HG02973 (cell line): ENCODE measurements around the gene CLDN7.
A peak's percentile ranks its signal among the peaks of the same experiment; 100 is the strongest.

Experiments used
- ATAC-seq: cut with Tn5 transposase; IDR thresholded peaks from one replicate; pipeline ENCODE4 v1.9.1; 2021; ENCODE audit warnings: moderate library complexity; ENCODE audit not compliant: unreplicated experiment

Gene CLDN7

DNA sequence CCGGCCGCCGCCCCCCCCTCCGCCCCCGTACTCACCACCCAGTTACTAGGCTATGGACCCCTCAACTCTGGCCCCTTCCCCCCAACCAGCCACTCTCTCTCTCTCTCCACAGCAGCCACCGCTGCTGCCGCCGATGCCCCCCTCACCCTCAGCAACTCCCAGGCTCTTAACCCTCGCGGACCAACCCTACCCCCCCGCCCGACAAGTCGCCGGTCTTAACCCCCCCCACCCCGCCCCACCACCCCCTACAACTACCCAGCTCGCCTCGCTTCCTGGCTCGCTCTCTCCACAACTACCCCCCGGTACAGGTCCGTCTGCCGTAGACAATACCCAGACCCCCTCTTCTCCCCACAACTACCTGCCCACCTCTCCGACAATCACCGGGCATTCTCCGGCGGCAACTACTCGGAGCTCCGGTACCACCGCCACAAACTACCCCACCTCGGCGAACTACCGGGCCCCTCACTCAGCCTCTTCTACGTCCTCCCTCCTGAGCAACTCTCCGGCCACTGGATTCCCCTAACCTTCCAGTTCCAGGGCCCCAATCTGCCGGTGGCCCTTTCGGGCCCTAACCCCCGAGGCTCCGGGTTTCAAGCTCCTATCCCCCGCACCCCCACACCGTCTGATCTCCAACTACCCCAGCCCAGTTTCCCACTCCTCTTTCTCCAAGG, 23.7 kb downstream of the CLDN7 start:
- no peak for ATAC-seq

DNA sequence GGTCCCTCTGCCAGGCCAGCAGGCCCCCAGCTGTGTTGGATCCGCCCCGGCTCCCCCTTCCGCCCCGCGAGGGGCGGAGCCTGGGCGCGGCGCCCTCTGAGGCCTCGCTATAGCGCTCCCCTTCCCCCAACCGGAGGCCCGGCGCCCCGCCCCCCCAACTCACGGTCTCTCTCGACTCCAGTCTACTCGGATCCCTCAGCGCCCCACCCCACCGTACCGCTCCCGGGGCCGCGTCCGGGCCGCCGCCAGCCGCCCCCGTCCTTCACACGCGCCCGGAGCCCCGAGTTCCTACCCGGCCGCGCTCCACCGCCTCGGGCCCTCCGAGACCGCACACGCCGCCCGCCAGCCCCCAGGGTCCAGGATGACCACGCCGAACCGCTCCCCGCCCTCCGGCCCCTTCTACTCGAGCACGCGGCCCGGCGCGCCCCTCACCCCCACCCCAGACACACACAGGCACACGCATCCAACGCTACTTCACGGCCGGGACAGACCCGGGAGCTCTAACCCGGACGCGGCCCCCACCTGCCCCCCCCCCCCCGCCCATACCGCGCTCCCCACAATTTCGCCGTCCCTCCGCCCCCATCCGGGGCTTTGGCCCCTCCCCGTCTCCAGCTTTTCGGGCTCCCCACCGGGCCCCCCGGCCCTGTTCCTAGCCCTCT, 24.4 kb downstream of the CLDN7 start:
- no peak for ATAC-seq

DNA sequence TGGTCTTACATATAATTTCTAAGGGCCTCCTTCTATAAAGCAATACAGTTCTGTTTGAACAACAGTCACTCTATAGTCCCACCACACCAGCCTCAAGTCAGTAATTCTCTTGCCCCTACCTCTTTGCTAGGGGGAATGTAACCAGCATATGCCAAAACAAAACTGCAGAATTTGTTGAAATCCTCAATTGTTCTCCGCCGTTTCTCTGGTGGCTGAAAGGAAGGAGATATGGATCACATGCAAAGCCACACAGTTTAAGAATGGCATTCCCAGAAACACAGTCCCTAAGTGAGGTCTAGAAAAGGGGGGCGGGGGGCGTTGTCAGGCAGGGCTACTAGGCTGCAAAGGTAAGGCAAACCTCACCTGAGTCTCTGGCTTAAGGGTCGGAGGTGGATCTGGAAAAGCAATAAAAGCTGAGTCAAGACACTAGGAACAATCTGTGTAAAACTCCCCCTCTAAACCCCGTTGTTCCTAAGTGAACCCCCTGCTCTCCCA, 25.0 kb downstream of the CLDN7 start:
- ATAC-seq = no peak

DNA sequence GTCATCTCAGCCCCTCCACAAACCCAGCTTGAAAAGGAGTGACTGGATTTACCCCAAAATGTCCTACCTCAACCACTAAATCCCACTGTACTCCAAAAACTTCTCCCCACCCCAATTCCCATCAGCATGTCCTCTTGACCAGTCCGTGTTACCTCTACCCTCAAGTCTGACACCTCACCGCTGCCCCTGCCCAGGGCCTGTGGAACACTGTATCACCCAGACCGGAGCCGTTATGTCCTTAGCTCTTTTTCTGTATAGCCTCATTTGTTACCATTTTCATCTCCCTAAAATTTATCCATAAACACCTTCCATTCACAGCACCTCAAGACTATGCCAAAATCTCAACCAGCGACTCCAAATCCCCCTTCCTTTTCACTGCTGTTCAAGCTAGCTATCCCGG, 25.5 kb downstream of the CLDN7 start:
- ATAC-seq = no peak

DNA sequence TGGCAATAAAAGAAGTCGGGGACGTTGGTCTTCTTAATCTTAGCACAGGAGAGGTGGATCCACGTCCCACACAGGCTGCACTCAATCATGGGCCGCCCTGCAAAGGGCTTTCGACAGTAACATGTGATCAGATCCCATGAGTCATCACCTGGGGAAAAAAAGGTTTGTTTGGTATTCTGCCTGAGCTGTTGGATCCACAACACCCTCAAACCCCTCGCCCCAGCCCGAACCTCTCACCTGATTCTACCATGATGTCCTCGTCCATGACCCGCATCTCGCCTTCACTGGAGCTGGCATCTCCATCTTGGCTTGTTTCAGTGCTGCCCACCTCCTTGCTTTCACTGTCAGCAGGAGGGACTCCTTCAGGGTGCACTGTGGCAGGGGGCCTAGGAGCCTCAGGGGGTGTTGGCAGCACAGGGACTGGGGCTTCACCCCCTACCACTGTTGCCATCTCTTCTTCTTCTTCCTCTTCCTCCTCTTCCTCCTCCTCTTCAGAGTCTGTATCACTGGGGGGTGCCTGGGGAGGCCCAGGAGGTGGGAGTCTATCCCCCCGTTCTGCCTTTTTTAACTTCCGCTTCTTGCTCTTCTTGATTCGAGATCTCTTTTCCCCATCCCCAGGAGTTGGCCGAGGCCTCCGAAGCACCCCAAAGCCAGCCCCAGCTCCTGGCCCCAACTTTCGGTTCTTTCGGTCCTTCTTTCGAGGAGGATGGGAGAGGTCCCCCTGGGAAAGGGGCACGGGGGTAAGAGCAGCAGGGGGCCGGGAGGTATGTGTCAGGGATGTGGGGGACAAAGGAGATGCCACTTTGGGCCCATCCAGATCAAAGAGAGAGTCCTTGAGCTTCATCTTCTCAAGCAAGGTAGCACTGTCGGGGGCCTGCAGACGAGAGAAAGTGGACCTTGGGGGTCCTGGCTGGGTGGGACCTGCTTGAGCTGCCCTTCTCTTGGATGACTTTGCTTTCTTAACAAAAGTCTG, 26.3 kb downstream of the CLDN7 start:
- no peak for ATAC-seq

GRCh38 chr17:7234083-7234951, 28.0 kb downstream of the CLDN7 start, which contains the start of gene DVL2:
Gene DVL2, minus strand, starts transcription at chr17:7234517. Its CDS starts 255 bp downstream, at chr17:7234262.
- ATAC-seq = peak; percentile 39

GRCh38 chr17:7233701-7234082, 28.6 kb downstream of the CLDN7 start:
- ATAC-seq = no peak

DNA sequence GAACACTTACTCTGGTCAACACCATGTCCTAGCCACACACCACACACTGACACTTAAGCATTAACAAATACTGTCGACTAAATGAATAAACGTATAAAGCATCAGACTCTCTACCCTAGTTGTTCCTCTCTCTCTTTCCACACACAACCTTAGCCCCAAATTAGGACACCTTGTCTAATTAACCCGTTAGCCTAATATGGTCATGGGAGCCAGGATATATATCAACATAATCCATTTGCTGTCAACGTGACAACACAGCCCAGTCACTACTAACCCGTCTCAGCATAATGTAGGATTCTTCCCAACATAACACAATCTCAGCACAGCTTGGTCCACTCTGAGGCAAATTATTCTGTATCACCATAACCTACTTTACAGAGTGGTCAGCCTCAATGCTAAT, 30.2 kb downstream of the CLDN7 start:
- no peak for ATAC-seq

- no peak for ATAC-seq
Observed at GRCh38 chr17:7229504-7229903, 32.8 kb downstream of the CLDN7 start.

- no peak for ATAC-seq
Observed at GRCh38 chr17:7228920-7229319, 33.4 kb downstream of the CLDN7 start.

- no peak for ATAC-seq
Observed at GRCh38 chr17:7226721-7227710, 35.3 kb downstream of the CLDN7 start.

- no peak for ATAC-seq
Observed at GRCh38 chr17:7225711-7226331, 36.5 kb downstream of the CLDN7 start.

GRCh38 chr17:7224661-7225111, 37.6 kb downstream of the CLDN7 start:
- no peak for ATAC-seq

DNA sequence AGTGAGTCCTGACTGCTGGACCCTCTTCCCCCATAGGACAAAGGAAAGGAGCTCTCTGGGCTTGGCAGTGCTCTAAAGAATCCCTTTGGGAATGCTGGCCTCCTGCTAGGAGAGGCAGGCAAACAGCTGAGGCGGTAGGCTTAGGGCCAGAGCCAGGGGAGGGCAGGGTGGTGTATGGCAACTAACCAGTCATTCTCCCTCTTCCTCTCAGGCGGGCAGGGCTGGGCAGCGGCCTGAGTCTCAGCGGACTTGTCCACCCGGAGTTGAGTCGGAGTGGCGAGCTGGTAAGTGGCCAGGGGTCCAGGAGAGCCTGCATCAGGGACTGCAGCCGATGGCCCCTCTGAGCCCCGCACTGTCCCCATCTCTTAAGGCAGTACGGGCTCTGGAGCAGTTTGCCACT, 38.2 kb downstream of the CLDN7 start:
- ATAC-seq = no peak

GRCh38 chr17:7223375-7223774, 38.9 kb downstream of the CLDN7 start:
- ATAC-seq = no peak

DNA sequence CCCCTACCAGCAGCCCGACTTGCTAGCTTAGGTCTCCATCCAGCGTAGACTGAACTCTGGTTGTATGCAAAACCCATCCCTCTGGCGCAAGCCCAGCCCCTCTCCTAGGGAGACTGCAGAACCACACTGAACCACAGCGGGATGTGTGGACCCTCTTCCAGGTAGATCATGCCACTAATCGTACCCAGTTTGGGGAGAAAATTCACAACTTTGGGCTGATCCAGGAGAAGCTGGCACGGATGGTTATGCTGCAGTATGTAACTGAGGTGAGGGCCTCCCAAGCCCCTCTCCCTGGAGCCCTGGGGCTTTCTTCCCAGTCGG, 39.3 kb downstream of the CLDN7 start:
- ATAC-seq = no peak

DNA sequence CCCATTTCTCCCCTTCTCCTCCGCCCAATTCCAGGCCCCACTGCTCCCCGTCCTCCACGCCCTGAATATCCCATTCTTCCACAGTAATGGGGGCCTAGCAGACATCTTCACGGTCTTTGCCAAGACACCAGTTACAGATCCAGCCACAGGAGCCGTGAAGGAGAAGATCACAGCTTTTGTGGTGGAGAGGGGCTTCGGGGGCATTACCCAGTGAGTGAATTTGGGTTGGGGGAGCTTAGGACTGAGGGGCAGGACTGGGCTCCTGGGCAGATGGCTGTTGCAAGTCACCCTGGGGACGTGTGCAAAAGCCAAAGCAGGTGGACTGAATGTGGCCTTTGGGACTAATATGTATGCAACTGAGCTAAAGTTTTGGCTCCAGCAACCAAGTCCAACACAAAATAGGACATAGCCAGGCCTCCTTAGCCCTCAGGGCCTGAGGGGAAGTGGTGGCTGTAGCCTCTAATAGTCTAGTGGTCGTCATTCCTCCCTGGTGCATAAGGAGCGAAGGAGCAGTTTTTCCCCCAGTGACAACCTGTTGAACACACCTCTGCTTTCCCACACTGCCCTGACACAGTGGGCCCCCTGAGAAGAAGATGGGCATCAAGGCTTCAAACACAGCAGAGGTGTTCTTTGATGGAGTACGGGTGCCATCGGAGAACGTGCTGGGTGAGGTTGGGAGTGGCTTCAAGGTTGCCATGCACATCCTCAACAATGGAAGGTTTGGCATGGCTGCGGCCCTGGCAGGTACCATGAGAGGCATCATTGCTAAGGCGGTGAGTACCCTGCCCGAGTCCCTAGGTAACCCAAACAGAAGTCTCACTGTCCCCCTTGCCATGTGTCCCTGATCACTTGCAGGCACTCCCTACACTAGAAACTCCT, 39.9 kb downstream of the CLDN7 start:
- ATAC-seq = no peak
